HG02943 (cell line): ENCODE data around the gene DMRTC1B.
"Not testable (repeated sequence)": the region's sequence is repeated elsewhere in the genome, so short reads cannot be mapped to it uniquely, and the experiment has no call there.

Source experiments
- ATAC-seq: cut with Tn5 transposase; IDR thresholded peaks from one replicate; pipeline ENCODE4 v1.9.1; 2021; ENCODE audit warnings: mild to moderate bottlenecking, low read depth, moderate library complexity; ENCODE audit not compliant: unreplicated experiment

Gene DMRTC1B, protein sequence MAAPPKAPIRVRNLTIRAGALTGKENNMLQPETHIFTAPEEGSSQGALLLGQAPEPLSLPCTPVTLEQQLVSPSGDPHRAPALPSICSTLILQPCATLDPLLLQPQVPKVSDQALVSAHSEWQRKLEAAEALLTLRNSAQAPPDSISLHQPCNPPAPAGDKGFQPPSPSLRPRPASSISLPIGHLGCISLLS

DNA sequence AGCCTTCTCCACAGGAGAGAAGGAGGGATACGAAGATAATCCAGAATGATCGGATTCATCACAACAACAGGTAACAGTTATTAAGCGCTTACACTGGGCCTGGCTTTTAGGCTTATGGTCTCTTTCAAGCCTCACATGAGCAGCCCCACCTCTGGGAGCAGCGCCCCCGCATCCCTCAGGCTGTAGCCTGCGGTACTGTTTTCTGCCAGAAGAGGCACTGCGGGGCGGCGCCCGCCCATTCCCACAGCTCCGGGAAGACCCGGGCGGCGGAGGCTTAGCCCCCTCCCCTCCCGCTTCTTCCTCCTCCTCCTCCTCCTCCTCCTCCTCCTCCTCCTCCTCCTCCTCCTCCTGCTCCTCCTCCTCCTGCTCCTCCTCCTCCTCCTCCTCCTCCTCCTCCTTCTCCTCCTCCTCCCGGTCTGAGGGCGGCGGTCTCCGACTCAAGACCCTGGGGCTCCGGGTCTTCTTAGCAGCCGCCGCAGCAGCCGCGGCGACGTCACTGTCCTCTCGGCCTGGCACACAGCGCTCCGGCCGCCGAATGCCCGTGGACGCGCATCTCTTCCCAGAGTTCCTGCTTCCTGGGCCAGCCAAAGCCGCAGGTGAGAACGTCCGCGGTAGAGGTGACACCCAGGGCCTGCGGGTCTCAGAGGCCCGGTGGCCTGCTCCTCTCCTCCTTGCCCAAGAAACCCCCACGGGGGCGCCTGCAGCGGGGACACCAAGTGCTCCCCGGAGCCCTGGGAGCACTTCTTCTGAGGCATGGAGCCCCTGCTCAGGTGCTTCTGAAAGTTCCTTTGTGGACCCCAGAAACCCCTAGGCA lies at the start of gene DMRTC1B:
DMRTC1B (plus strand) TSS at position 238 of the 814 bp plus-strand sequence. CDS start 68,246 bp downstream, outside the sequence.
- peak; percentile 63 for ATAC-seq

DNA sequence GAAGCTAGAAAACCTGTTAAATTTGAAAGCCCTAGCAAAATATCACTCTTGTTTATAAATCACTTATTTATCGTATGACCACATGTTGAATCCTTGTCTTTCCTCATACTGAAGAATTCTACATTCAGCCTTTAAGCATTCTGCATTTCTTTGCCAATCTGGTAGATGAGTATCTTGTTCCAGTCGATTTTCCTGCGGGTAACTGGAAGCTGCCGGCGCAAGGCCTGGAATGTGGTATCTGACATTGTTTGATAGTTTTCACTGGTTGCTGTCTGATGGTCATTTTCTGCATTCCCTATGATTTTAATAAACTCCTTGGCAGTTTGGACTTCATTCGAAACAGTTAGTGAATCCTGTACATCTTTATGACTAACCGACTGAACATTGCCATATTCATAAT lies 48.8 kb upstream of the DMRTC1B start:
- no peak for ATAC-seq

DNA sequence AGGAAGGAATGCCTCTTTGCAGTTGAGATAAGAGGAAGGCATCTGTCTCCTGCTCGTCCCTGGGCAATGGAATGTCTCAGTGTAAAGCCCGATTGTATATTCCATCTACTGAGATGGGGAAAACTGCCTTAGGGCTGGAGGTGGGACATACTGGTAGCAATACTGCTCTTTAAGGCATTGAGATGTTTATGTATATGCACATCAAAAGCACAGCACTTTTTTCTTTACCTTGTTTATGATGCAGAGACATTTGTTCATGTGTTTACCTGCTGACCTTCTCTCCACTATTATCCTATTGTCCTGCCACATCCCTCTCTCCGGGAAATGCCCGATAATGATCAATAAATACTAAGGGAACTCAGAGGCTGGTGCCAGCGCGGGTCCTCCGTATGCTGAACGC lies 43.1 kb upstream of the DMRTC1B start:
- ATAC-seq, result not testable (repeated sequence)

DNA sequence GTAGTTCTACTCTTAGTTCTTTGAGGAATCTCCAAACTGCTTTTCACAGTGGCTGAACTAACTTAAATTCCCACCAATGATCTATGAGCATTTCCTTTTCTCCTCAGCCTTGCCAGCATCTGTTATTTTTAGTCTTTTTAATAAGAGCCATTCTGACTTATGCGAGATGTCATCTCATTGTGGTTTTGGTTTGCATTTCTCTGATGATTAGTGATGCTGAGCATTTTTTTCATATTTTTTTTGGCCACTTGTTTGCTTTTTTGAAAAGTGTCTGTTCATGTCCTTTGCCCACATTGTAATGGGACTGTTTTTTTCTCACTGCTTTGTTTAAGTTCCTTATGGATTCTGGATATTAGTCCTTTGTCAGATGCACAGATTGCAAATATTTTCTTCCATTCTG lies 41.1 kb upstream of the DMRTC1B start:
- ATAC-seq, result no peak

DNA sequence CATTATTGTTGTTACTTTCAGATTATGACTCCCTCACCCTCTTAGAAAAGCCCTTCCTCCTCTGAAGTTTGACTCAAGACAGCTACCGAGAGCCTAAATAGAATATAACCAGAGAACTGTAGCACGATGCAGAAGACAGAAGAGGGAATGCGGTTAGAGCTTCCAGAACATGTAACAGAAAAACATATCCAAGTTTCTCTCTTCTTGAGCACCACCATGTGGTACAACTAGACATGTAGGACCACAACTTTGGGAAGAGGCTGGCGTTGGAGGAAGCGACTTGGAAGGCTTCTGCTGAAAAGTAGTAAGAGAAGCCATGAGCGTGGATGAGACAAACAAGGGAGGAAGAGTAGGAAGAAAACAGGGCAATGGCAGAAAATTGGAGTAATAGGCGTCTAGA lies 31.1 kb upstream of the DMRTC1B start:
- ATAC-seq, result not testable (repeated sequence)

DNA sequence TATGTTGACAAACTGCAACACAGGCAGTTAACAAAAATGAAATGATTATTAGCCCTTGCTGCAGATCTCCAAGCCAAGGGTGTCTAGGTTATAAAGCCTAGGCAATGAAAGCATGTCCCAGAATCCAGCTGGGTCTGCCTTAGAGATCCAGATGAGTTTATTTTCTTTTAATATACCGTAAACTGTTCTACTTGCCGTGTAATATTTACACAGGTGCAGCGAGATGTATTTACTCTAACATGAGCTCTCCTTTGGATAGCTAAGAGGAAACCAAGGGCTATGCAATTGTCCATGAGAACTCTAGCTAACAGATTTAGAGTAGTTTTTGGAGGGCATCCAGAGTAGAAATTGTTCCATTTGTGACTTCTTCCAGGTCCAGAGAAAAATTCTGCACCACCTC lies 28.1 kb upstream of the DMRTC1B start:
- not testable (repeated sequence) for ATAC-seq

DNA sequence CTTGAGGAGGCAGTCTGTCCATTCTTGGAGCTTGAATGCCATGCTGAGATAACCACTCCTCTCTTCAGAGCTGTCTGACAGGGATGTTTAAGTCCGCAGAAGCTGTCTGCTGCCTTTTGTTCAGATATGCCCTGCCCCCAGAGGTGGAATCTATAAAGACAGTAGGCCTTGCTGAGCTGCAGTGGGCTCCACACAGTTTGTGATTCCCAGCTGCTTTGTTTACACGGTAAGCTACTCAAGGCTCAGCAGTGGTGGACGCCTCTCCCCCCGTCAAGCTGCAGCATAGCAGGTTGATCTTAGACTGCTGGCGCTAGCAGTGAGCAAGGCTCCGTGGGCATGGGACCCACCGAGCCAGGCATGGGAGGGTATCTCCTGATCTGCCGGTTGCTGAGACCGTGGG lies 16.2 kb upstream of the DMRTC1B start:
- ATAC-seq, result not testable (repeated sequence)

DNA sequence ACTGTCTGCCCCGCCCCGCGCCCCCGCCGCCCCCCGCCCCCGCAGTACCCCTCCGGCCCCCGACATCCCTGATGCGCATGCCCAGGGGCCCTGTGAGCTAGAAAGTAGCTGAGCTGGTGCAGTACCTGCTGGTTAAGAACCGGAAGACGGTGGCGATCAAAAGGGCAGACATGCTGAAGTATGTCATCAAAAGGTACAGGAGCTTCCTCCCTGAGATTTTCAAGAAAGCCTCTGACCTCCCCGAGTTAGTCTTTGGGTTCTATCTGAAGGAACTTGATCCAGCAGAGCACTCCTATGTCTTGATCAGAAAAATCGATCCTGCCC lies 739 bp downstream of the DMRTC1B start:
- peak; percentile 87 for ATAC-seq

DNA sequence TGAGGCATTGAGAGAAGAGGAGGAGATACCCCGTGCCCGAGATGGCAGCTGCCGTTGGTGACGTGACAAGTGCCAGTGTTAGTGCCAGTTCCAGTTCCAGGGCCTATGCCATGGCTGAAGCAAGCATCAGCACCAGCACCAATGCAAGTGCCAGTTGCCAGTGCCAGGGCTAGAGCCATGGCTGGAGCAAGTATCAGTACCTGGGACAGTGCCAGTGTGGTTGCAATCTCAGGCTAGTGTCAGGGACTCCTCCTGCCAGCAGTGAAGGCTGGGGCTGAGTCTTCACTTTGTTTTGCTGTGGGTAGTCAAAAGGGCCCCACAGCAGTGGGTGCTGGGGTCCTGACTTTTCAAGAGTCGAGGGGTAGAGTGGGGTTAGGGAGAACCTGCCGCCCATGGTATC lies 1.5 kb downstream of the DMRTC1B start:
- not testable (repeated sequence) for ATAC-seq

DNA sequence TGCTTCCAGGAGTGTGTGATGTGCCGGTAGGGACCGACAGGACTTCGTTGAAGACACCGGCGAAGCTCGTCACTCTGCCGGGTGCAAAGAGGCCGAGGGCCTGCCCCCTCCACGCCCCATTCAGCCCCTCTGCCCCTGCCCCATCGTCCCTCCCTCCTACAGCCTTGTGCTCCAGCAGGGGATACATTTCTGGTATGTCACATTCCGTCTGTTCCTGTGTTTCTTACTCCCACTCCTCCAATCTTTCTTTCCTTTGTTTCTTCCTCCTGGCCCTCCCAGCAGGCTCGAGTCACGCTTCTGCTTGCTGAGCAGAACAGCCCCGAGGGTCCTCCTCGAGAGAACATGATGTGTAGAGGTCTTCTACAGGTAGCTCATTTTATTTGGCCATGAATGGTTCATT lies 5.9 kb downstream of the DMRTC1B start, which contains the start of gene FAM236B:
FAM236B (minus strand) TSS at position 101 of the 400 bp plus-strand sequence; CDS start at position 1, 100 bp downstream.
- not testable (repeated sequence) for ATAC-seq

DNA sequence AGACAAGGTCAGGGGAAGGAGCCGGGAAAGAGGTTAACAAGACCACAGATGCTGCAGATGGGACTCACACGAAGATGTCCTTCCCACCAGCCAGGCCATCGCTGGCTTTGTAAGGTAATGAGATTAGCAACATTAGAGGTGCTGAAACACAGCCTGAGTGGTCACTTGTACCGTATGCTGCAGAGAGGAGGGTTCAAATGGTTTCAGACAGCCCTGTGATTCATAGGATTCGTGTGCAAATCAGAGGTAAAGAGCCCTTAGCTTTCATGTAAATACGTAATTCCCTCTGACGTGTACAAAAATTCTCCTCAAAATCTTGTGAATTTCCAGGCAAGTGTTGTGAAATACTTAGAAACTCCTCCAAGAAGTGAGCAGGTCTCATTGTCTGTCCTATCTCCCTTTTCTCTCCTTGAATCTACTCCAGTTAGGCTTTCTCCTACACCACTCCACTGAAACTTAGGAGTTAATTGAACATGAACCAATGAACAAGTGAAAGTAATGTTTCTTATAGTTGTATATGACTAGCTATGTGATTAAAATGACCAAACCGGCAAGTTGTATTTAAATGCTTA lies 6.8 kb downstream of the DMRTC1B start:
- ATAC-seq, result not testable (repeated sequence)

DNA sequence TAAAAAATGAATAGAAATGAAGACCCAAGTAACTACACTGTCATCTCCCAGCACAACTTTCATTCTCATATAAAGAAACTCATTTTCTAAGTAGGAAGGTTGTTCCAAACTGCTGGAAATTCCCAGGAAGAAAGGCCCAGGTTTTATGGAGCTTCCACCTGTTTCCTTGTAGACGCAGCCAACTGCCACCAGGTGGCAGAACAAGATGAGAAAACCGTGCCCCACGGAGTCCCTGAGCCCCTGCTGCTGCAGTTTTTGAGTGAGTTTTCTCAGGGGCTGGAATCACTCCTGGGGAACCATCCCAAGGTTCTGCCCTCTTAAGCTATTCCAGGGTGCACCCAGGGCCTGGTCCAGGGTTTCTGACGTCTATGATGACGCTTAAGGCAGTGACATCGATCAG lies 7.3 kb downstream of the DMRTC1B start:
- ATAC-seq, result not testable (repeated sequence)

DNA sequence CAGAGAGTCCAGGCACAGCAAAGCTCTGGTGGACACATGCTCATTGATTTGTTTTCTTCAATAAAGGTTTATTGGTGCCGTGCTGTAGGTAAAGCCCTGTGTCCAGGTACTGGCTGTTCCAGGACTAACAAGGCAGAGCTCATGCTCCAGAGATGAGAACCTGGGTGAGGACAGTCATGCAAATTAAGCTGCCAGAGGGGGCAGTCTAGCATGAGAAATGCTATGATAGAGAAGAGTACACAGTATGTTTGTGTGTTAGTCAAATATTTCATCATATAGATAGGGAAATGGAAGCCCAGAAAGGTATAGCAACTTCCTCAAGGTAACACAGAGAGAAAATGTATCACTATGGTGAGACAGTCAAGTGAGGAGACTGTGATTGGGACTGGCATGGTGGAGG lies 11.5 kb downstream of the DMRTC1B start:
- ATAC-seq, result not testable (repeated sequence)

DNA sequence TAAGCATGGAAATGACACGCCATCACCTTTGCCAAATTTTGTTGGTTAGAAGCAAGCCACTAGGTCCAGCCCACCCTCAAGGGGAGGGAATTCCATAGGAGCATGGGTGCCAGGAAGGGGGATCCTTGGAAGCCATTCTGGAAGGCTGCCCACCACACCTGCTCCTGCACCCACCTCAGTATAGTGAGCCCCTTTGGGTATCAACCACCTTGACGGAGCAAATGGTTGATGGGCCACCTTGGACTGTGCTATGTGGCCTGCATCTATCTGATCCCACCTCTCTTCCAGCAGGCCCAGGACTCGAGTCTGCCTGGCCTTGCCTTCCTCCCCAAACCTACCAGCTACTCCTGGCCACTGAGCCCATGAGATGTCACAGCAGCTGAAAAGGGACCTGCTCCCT lies 13.7 kb downstream of the DMRTC1B start:
- not testable (repeated sequence) for ATAC-seq

DNA sequence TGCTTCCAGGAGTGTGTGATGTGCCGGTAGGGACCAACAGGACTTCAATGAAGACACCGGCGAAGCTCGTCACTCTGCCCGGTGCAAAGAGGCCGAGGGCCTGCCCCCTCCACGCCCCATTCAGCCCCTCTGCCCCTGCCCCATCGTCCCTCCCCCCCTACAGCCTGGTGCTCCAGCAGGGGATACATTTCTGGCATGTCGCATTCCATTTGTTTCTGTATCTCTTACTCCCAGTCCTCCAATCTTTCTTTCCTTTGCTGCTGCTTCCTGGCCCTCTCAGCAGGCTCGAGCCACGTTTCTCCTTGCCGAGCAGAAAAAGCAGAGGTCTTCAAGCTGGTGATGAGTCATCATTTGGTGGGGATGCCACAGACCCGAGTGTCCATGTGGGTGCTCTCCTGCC lies 31.4 kb downstream of the DMRTC1B start, which contains the start of gene FAM236D:
FAM236D (minus strand) TSS at position 101 of the 400 bp plus-strand sequence; CDS start at position 1, 100 bp downstream.
- not testable (repeated sequence) for ATAC-seq

DNA sequence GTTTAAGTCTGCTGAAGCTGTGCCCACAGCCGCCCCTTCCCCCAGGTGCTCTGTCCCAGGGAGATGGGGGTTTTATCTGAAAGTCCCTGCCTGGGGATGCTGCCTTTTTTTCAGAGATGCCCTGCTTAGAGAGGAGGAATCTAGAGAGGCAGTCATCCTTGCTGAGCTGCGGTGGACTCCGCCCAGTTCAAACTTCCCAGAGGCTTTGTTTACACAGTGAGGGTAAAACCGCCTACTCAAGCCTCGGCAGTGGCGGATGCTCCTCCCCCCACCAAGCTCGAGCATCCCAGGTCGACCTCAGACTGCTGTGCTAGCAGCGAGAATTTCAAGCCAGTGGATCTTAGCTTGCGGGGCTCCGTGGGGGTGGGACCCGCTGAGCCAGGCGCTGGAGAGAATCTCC lies 54.0 kb downstream of the DMRTC1B start:
- ATAC-seq, result not testable (repeated sequence)

DNA sequence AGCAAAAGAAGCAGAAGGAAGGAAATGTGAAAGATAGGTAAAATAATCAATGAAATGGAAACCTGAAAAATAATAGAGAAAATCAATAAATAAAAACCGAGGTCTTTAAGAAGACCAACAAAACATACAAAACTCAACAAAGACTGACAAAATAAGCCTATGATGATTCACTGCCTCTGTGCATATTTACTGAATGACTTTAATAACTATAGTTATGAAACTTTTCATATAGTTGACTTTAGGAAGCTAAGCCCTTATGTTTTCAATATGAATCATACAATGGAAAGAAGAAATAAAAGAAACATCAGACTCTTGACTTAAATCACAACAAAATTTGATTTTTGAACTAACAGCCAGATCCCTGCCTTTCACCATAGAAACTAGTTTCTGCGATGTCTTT lies 60.8 kb downstream of the DMRTC1B start:
- not testable (repeated sequence) for ATAC-seq

DNA sequence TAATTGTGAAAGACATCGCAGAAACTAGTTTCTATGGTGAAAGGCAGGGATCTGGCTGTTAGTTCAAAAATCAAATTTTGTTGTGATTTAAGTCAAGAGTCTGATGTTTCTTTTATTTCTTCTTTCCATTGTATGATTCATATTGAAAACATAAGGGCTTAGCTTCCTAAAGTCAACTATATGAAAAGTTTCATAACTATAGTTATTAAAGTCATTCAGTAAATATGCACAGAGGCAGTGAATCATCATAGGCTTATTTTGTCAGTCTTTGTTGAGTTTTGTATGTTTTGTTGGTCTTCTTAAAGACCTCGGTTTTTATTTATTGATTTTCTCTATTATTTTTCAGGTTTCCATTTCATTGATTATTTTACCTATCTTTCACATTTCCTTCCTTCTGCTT lies 106.2 kb downstream of the DMRTC1B start:
- ATAC-seq, result not testable (repeated sequence)

DNA sequence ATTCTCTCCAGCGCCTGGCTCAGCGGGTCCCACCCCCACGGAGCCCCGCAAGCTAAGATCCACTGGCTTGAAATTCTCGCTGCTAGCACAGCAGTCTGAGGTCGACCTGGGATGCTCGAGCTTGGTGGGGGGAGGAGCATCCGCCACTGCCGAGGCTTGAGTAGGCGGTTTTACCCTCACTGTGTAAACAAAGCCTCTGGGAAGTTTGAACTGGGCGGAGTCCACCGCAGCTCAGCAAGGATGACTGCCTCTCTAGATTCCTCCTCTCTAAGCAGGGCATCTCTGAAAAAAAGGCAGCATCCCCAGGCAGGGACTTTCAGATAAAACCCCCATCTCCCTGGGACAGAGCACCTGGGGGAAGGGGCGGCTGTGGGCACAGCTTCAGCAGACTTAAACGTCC lies 113.0 kb downstream of the DMRTC1B start:
- ATAC-seq, result not testable (repeated sequence)
